HG02642 (cell line): ENCODE results near the gene NCR2.

ENCODE experiments used
- ATAC-seq: cut with Tn5 transposase; IDR thresholded peaks from one replicate; pipeline ENCODE4 v1.9.1; 2021; ENCODE audit warnings: mild to moderate bottlenecking; ENCODE audit not compliant: unreplicated experiment, poor library complexity

The NCR2 gene

DNA sequence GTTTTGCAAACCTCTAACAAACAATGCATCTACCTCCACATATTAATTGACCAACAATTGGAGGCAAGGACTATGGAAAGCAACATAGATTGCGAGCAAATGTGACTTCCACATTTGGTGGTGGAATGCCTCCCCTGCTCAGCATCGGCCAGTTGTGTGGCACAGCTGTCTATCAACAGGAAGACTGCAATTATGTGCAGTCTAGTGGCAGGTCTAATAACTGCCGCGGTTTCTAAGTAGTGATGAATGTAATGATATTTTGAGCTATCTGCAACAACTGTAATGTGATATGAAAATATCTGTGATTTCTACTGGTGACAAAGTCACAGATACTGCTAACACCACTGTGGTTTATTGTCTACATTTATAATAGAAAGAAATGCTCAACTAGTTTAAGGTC is 56.8 kb downstream of the NCR2 start:
- ATAC-seq, result no peak

DNA sequence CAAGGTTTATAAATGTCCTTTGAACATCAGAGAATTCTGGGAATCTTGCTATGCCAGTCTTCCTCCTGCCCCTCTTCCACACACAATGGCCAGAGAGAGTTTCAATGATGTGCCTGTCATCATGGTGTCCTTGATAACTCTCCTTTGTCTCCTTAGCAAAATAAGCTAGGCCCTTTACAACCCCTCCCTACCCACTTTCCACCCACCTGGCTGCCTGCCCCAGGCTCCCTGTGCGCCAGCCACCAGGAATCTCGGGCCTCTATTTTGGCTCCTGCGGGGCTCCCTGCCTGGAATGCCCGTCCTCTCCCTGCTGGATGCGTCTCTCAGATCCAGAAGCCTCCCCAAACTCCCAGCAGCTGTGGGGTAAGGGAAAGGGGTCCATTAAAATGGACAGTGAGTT is 60.9 kb downstream of the NCR2 start:
- ATAC-seq, result no peak

GRCh38 chr6:41399424-41399823 is 64.0 kb downstream of the NCR2 start:
- no peak for ATAC-seq
